Measurements from ENCODE around the gene KRTAP9-4.
"Not testable (repeated sequence)": the region's sequence is repeated elsewhere in the genome, so short reads cannot be mapped to it uniquely, and the experiment has no call there.

KRTAP9-4 gene

DNA sequence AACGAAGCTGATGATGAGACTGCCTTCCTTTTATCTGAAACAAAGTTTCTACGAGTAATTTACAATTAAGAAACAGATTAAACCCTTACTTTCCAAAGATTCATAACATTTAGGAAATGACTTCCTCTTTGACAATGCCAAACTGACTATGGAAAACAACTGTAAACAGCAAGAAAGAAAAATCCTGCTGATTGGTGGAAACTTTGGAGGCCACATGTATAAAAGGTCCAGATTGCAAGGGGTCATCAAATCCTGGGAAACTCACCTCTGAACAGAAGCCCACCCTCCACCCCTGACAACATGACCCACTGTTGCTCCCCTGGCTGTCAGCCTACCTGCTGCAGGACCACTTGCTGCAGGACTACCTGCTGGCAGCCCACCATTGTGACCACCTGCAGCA lies 15.6 kb downstream of the KRTAP9-4 start, which contains the start of gene KRTAP9-6:
TSS of gene KRTAP9-6 (plus strand) at position 301 of the 400 bp plus-strand sequence. CDS start at position 301, 0 bp downstream.
- DNase-seq (ENCODE audit: low spot score): no peak

DNA sequence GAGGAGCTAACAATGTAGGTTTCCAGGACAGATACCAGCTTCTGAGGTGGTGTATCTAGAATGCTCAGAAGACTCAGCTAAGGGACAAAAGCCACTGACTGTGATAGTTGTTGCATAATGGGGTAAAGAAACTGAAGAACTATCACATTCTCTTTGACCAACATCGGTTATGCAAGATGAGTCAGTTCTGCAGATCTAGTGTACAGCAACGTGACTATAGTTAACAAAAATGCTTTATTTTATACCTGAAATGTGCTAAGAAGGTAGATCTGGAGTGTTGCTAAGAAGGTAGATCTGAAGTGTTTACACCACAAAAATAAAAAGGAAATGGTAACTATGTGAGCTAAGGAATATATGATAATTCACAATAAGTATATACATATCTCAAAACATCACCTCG lies 18.2 kb downstream of the KRTAP9-4 start:
- DNase-seq (ENCODE audit: low spot score): no peak

DNA sequence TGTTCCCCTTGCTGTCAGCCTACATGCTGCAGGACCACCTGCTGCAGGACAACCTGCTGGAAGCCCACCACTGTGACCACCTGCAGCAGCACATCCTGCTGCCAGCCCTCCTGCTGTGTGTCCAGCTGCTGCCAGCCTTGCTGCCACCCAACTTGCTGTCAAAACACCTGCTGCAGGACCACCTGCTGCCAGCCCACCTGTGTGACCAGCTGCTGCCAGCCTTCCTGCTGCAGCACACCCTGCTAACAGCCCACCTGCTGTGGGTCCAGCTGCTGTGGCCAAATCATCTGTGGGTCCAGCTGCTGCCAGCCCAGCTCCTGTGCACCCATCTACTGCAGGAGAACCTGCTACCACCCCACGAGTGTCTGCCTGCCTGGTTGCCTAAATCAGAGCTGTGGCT lies 21.8 kb downstream of the KRTAP9-4 start:
- DNase-seq (ENCODE audit: low spot score): not testable (repeated sequence)

DNA sequence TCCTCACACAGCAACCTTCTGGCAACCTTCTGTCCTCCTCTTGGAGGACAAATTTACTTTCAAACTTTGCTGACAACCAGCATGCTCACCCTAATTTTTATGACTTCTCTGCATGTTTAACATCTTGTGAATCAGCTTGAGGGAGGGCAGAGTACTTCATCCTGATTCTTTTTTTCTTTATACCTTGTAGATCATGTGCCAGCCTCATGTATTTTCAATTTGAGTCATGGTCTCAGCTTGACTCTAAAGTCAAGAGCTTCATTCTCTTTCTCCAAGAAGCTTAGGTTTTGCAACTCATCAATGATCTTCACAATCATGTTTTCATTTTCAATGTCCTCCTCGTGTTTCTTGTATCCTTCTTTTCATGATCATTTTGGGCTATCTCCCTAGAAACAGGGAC lies 22.4 kb downstream of the KRTAP9-4 start:
- no peak for DNase-seq (ENCODE audit: low spot score)

DNA sequence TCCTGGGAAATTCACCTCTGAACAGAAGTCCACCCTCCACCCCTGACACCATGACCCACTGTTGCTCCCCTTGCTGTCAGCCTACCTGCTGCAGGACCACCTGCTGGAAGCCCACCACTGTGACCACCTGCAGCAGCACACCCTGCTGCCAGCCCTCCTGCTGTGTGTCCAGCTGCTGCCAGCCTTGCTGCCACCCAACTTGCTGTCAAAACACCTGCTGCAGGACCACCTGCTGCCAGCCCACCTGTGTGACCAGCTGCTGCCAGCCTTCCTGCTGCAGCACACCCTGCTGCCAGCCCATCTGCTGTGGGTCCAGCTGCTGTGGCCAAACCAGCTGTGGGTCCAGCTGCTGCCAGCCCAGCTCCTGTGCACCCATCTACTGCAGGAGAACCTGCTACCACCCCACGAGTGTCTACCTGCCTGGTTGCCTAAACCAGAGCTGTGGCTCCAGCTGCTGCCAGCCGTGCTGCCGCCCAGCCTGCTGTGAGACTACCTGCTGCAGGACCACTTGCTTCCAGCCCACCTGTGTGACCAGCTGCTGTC lies 26.2 kb downstream of the KRTAP9-4 start, which contains the start of gene KRTAP9-7:
TSS of gene KRTAP9-7 (plus strand) at position 51 of the 543 bp plus-strand sequence. CDS start at position 51, 0 bp downstream.
- DNase-seq (ENCODE audit: low spot score): not testable (repeated sequence)

DNA sequence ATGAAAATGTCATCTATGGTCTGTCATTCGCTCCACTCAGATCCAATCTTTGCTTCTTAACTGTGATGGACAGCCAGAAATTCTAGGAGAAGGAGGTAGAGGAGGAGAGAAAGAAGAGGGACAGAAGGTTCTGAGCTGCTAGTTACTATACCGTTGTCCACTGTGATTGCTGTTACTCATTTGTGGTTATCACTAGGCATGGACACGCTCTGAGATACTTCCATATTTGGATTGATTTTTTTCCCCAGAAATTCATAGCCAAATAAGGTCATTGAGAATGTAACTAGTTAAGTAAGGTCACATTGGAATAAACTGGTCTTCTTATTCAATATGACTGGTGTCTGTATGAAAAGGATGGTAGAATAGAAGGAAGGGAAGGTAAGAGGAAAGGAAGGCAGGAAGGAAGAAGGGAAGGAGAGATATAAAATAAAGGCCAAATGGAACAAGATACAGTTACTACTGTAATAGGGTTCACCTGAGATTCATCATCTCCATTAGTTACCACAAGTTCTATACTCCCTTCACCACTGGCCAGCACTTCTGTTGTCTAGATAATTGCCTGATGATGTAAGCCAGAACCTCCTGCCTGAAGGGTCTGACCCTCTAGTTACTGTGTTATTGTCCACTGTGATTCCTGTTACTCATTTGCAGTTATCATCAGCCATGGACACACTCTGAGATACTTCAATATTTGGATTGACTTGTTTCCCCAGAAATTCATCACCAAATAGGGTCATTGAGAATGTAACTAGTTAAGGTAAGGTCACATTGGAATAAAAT lies 28.9 kb downstream of the KRTAP9-4 start:
- no peak for DNase-seq (ENCODE audit: low spot score)

DNA sequence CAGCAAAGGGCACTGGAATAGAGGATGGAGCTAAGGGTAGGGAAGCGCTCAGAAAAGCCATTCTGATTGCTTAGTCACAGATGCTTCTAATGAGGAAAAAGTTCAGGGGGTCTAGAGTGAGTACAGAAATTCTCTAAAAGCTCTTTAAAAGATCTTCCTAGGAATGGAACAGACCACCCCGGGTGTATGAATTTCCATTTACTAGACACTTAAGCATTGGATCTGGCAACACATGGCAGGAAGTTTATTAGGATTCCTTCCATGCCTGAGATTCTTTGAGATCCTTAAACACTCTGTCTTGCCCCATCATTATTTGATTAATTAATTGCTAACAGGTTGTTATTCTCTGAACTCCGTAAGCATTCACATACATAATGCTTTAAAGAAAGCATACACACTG lies 34.6 kb downstream of the KRTAP9-4 start:
- DNase-seq (ENCODE audit: low spot score): no peak

DNA sequence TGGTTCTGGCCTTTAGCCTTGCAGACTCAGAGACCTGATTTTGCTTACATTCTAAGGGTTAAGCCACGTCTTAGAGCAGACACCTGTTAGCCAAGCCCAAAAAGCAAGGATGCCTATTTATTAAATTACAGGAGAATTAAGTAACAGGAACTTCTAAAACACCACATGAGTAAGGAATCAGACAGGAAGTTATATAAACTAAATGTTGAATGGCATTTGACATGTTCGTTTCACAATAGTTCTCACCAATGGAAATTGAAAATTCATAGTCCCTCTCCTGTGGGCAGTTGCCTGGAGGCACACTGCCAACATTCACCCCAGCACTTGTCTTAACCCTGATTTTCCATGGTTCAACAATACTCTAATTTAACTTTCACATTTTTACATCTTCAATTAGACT lies 35.1 kb downstream of the KRTAP9-4 start:
- DNase-seq (ENCODE audit: low spot score): no peak

DNA sequence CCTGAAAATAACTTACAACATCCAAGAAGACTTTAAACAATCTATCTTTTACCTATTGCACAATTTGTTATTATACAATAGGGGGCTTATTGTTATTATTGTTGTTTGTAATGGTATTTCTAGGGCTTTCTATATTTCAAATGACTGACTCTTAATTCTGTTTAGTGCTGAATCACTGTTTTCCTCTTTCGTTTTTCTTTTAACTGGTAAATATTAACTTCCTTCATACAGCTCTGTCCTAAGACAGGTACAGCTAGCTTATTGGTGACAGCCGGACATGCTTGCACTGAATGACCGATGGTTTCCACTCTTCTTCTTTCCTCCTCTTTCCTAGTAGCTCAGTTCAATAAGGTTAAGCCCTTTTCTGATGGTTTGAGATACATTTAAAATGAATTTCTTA lies 37.6 kb downstream of the KRTAP9-4 start:
- no peak for DNase-seq (ENCODE audit: low spot score)

DNA sequence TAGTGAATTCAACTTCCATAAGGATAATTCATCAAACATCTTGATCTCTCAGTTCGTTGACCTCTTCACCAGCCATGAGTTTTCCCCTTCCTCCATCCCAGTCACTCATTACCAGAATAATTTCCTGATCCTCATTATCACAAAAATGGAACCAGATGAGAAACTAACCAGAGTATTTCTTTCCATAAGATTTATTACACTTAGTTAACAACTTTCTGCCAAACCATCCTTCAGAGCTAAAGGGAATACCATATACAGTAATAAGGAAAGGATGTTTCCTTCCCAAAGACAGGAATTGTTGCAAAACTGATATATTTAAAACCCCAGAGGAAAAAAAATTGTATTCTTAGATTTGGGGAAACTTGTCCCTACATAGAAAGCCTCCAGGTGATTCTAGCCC lies 44.5 kb downstream of the KRTAP9-4 start:
- DNase-seq (ENCODE audit: low spot score): no peak

DNA sequence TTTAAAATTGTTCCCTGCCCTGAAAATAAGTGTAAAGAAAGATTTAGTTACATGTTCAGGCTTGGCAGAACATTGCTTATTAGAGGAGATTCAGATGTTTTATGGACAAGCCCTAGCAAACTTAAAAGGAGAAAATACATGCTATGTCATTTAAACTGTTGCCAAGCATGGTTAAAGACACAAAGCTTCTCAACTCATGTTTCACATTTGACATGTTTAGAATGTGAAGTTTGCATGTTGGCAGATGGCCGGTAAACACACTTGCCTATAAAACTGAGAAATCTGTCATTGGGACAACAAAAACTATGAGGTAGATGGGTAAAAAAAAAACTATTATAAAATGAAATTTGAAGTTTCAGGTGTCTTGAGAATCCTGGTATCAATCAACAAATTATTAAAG lies 47.4 kb downstream of the KRTAP9-4 start:
- DNase-seq (ENCODE audit: low spot score): no peak

DNA sequence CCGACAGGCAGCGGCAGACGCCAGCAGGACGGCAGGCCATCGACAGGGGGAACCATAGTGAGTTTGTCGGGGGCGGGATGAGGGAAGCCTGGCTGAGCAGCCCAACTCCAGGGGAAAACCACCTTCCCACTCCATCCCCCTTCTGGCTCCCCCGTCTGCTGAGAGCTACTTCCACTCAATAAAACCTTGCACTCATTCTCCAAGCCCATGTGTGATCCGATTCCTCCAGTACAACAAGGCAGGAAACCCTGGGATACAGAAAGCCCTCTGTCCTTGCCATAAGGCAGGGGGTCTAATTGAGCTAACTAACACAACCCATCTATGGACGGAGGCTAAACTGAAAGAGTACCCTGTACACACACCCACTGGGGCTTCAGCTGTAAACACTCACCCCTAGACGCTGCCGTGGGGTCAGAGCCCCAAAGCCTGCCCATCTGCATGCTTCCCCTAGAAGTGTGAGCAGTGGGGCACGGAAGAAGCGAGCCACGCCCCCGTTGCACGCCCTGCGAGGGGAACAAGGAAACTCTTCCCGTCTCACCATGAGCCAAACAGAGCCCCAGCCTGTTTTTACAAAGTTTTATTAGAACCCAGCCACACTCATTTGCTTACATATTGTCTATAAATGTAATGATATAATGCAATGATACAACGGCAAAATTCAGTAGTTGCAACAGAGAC lies 49.1 kb downstream of the KRTAP9-4 start:
- DNase-seq (ENCODE audit: low spot score): no peak

All from activated CD4-positive, alpha-beta T cell treated with anti-CD3 and anti-CD28 coated beads, Interleukin-2, Interleukin-4, amounts not matched to agents 100 ng/mL and 50 ng/mL, durations not matched to agents 16 hours and 8 hours (primary cell).